Loucy (cell line): Measurements from ENCODE around the gene SNX20.

ENCODE experiments used
- H2AFZ ChIP-seq: fragments of 200-600 bp; sonication (generic); 2 replicates; pipeline ENCODE4 v1.6.0; 2016; ENCODE audit warnings: antibody characterized with exemption, mild to moderate bottlenecking, low read length, moderate library complexity
- H3F3A ChIP-seq: fragments of 200-600 bp; 2 replicates; pipeline ENCODE4 v1.6.0; 2016; ENCODE audit warnings: antibody characterized with exemption, low read depth, mild to moderate bottlenecking
- H3K27me3 ChIP-seq: fragments of 200-600 bp; sonication (generic); 2 replicates; pipeline ENCODE4 v1.6.1; 2014; ENCODE audit warnings: low read length, mild to moderate bottlenecking; ENCODE audit not compliant: insufficient read depth, poor library complexity, severe bottlenecking
- H3K36me3 ChIP-seq: fragments of 200-600 bp; sonication (generic); 2 replicates; pipeline ENCODE4 v1.6.1; 2016; ENCODE audit warnings: low read length; ENCODE audit not compliant: insufficient read depth
- H3K4me1 ChIP-seq: fragments of 200-600 bp; sonication (generic); 2 replicates; pipeline ENCODE4 v1.5.1; 2014; ENCODE audit warnings: low read length, mild to moderate bottlenecking; ENCODE audit not compliant: insufficient read depth, poor library complexity, severe bottlenecking
- H3K4me2 ChIP-seq: fragments of 200-600 bp; sonication (generic); 2 replicates; pipeline ENCODE4 v1.6.0; 2014; ENCODE audit warnings: antibody characterized with exemption, low read length, low read depth, mild to moderate bottlenecking; ENCODE audit not compliant: poor library complexity, severe bottlenecking
- H3K4me3 ChIP-seq: fragments of 200-600 bp; sonication (generic); 2 replicates; pipeline ENCODE4 v1.5.1; 2014; ENCODE audit warnings: low read length, mild to moderate bottlenecking, mixed read lengths; ENCODE audit not compliant: poor library complexity, severe bottlenecking
- H3K79me2 ChIP-seq: fragments of 200-600 bp; sonication (generic); 2 replicates; pipeline ENCODE4 v1.6.1; 2014; ENCODE audit warnings: low read length; ENCODE audit not compliant: insufficient read depth
- H3K9ac ChIP-seq: fragments of 200-600 bp; sonication (generic); 2 replicates; pipeline ENCODE4 v1.6.0; 2014; ENCODE audit warnings: mild to moderate bottlenecking, low read depth, low read length, moderate library complexity; ENCODE audit not compliant: poor library complexity, severe bottlenecking
- H3K9me2 ChIP-seq: fragments of 200-600 bp; sonication (generic); replicated peaks from 2 replicates; pipeline ENCODE4 v1.6.1; 2016; ENCODE audit warnings: low read depth, low read length, mixed read lengths
- H3K9me3 ChIP-seq: fragments of 200-600 bp; sonication (generic); 2 replicates; pipeline ENCODE4 v1.6.1; 2014; ENCODE audit warnings: mild to moderate bottlenecking, antibody characterized with exemption, low read length, low read depth; ENCODE audit not compliant: insufficient read depth
- H4K20me1 ChIP-seq: fragments of 200-600 bp; sonication (generic); 2 replicates; pipeline ENCODE4 v1.6.0; 2014; ENCODE audit warnings: antibody characterized with exemption, low read length, mild to moderate bottlenecking; ENCODE audit not compliant: insufficient read depth, poor library complexity, severe bottlenecking
- EZH2phosphoT487 ChIP-seq: fragments of 200-600 bp; IDR thresholded peaks from 2 replicates; pipeline ENCODE4 v1.6.1; 2018; ENCODE audit warnings: antibody characterized with exemption, mild to moderate bottlenecking, moderate library complexity, borderline replicate concordance
- TF ChIP-seq, protein P1 (sequence below): fragments of 200-600 bp; sonication (generic); conservative IDR thresholded peaks from 2 replicates; pipeline ENCODE4 v1.5.1; 2014; ENCODE audit warnings: mild to moderate bottlenecking, antibody characterized with exemption, low read length

The SNX20 gene

DNA sequence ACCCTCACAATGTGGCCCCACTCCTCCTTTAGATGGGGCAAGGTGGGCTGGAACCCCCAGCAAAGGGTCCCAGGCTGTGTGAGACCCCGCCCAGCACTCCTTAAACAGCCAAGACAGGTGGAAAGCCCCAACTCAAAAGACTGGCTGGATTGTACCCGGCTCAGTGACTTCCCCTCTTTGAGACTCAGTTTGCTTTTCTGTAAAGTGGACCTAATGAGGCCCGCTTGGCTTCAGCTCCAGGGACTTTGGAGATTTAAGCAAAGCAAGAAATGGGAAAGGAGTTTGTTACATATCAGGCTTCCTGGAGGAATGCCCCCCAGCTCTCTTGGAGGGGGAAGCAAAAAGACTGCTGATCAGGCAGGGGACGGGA lies 39.3 kb downstream of the SNX20 start:
- no peaks in the 10 kb centered on the region for H4K20me1 ChIP-seq
- H3K9ac ChIP-seq, result no peak overlapping the region
- H3K4me1 ChIP-seq, result peaks cover 4% of the 10 kb centered on the region
- no peaks in the 10 kb centered on the region for H3K79me2 ChIP-seq
- no peaks in the 10 kb centered on the region for H3K9me3 ChIP-seq
- H3K4me2 ChIP-seq, result no peak overlapping the region
- H3K27me3 ChIP-seq, result no peaks in the 10 kb centered on the region
- TF ChIP-seq EZH2phosphoT487, result no peak
- TF ChIP-seq, protein P1, sequence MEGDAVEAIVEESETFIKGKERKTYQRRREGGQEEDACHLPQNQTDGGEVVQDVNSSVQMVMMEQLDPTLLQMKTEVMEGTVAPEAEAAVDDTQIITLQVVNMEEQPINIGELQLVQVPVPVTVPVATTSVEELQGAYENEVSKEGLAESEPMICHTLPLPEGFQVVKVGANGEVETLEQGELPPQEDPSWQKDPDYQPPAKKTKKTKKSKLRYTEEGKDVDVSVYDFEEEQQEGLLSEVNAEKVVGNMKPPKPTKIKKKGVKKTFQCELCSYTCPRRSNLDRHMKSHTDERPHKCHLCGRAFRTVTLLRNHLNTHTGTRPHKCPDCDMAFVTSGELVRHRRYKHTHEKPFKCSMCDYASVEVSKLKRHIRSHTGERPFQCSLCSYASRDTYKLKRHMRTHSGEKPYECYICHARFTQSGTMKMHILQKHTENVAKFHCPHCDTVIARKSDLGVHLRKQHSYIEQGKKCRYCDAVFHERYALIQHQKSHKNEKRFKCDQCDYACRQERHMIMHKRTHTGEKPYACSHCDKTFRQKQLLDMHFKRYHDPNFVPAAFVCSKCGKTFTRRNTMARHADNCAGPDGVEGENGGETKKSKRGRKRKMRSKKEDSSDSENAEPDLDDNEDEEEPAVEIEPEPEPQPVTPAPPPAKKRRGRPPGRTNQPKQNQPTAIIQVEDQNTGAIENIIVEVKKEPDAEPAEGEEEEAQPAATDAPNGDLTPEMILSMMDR, result no peak
- H2AFZ ChIP-seq, result no peak overlapping the region
- H3K4me3 ChIP-seq, result no peak overlapping the region
- no peaks in the 10 kb centered on the region for H3K36me3 ChIP-seq
- H3K9me2 ChIP-seq, result no peaks in the 10 kb centered on the region
- no peaks in the 10 kb centered on the region for H3F3A ChIP-seq

DNA sequence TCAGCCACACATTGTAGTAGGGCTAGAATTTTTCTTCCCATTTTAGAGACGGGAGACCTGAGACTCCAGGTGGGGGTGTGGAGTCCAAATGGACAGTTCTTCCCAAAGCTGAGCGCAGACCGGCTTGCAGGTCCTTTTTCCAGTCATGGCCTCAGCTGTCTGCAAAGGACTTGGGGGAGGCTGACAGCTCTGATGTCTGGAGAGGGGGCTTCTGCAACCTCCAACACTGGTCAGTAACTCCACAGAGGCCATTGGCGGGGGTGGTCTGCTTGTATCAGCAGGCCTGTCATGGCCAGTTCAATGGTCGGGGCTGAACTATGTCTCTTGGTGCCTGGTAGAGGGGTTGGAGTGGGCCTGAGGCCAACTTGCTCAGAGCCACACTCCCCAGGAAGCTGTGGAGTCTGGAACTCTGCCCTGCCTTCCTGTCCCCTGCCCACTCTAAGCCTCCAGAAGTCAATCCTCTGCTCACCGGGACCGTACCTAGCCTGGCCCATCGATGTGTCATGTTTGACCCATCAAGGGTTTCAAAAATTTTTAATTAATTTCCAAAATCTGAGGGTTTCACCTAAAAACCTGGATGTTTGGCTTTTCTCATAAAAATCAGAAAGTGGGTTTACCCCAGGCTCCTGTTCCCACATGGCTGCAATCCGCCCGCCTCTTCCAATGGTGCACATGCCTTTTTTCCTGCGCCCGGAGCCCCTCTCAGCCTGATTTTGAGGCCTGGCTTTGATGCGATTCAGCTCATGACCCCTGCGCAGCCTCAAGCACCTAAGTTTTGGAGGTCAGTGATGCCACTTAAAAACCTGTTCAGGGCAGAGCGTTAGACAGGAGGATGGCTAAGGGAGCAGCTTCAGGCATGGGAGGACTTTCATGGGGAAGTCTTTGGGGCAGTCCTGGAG lies 39.9 kb downstream of the SNX20 start:
- H3K9ac ChIP-seq, result no peak overlapping the region
- H4K20me1 ChIP-seq, result no peaks in the 10 kb centered on the region
- H3F3A ChIP-seq, result no peaks in the 10 kb centered on the region
- H3K4me1 ChIP-seq, result peaks cover 4% of the 10 kb centered on the region
- H3K79me2 ChIP-seq, result no peaks in the 10 kb centered on the region
- H3K4me3 ChIP-seq, result no peak overlapping the region
- no peaks in the 10 kb centered on the region for H3K9me3 ChIP-seq
- no peaks in the 10 kb centered on the region for H3K9me2 ChIP-seq
- H3K36me3 ChIP-seq, result no peaks in the 10 kb centered on the region
- TF ChIP-seq, protein P1, result no peak
- TF ChIP-seq EZH2phosphoT487, result no peak
- no peak overlapping the region for H2AFZ ChIP-seq
- H3K27me3 ChIP-seq, result no peaks in the 10 kb centered on the region
- H3K4me2 ChIP-seq, result no peak overlapping the region

DNA sequence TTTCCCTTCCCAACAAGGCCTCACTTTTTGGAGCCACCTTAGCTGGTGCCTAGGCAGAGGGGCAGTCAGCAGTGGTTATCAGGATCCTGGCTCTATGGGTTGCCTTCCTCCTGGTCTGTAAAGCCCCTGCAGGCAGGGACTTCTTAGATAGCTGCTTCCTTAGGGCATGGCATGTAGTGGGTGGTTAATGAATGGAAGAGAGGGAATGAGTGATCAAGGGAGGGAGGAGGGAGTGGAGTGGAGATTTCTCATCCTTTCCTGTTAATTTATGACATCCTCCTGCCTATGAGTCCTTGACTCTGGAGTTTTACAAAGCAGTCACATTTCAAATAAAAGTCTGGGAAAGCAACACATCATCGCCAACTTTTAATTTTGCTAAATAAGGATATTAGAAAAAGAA lies 40.7 kb downstream of the SNX20 start:
- Histone ChIP-seq H3K36me3 (no peaks in the 10 kb centered on the region), H3K79me2 (no peaks in the 10 kb centered on the region), H3K4me2 (no peak overlapping the region), H3K4me1 (peaks cover 4% of the 10 kb centered on the region), H3F3A (no peaks in the 10 kb centered on the region), H4K20me1 (no peaks in the 10 kb centered on the region), H2AFZ (no peak overlapping the region), H3K9ac (no peak overlapping the region), H3K27me3 (no peaks in the 10 kb centered on the region), H3K4me3 (no peak overlapping the region), H3K9me3 (no peaks in the 10 kb centered on the region), H3K9me2 (no peaks in the 10 kb centered on the region)
- TF ChIP-seq, protein P1, result no peak
- no peak for TF ChIP-seq EZH2phosphoT487
